ENCODE measurements around the gene RAB33A.

DNA sequence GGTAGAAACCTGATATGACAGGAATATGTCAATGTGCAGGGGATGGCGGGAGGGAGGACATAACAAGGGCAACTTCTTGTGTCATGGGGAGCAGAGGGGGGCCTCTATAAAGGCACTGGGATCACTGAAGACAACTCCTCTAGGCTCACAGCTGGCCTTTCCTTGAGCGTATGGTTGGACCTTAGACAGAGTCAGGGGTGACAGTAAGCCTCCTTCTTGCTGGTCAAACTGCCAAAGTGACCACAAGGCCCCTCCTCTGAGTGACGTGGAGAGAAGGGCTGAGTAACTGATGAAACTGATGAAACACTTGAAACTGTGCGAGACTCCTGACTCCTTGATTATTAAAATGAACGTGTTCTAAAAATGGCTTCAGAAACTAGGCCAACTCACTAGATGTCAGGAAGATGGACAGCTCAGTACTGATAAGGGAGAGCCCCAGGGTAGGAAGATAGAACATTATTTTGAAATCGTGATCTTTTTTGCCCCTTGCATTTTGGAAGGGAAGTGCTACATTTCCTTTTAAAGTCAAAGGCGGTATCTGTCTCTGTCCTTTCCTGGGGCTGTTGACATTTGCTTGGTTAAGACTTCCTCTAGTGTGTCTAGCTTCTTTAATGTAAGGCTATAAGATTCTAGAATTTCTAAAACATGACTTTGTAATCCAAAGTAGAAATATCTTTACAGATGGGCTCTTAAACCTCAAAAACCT lies 1.6 kb downstream of the RAB33A start:
- TF ChIP-seq EZH2phosphoT487 (IDR thresholded peaks at IDR 0.05) = no peak
- TF ChIP-seq, protein P1, sequence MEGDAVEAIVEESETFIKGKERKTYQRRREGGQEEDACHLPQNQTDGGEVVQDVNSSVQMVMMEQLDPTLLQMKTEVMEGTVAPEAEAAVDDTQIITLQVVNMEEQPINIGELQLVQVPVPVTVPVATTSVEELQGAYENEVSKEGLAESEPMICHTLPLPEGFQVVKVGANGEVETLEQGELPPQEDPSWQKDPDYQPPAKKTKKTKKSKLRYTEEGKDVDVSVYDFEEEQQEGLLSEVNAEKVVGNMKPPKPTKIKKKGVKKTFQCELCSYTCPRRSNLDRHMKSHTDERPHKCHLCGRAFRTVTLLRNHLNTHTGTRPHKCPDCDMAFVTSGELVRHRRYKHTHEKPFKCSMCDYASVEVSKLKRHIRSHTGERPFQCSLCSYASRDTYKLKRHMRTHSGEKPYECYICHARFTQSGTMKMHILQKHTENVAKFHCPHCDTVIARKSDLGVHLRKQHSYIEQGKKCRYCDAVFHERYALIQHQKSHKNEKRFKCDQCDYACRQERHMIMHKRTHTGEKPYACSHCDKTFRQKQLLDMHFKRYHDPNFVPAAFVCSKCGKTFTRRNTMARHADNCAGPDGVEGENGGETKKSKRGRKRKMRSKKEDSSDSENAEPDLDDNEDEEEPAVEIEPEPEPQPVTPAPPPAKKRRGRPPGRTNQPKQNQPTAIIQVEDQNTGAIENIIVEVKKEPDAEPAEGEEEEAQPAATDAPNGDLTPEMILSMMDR (IDR thresholded peaks at IDR 0.05) = no peak
